GM23248 (cell line): ENCODE results near the gene CELSR1.

ENCODE experiments used
- EZH2 ChIP-seq: fragments of 200-600 bp; sonication (generic); IDR thresholded peaks from 2 replicates; pipeline ENCODE4 v1.6.1; 2018; ENCODE audit warnings: antibody characterized with exemption, mild to moderate bottlenecking; ENCODE audit not compliant: insufficient read depth, poor library complexity, severe bottlenecking
- EZH2phosphoT487 ChIP-seq: fragments of 200-600 bp; sonication (generic); IDR thresholded peaks from 2 replicates; pipeline ENCODE4 v1.6.1; 2018; ENCODE audit warnings: antibody characterized with exemption, moderate library complexity, mild to moderate bottlenecking, low read depth; ENCODE audit not compliant: insufficient read depth

DNA sequence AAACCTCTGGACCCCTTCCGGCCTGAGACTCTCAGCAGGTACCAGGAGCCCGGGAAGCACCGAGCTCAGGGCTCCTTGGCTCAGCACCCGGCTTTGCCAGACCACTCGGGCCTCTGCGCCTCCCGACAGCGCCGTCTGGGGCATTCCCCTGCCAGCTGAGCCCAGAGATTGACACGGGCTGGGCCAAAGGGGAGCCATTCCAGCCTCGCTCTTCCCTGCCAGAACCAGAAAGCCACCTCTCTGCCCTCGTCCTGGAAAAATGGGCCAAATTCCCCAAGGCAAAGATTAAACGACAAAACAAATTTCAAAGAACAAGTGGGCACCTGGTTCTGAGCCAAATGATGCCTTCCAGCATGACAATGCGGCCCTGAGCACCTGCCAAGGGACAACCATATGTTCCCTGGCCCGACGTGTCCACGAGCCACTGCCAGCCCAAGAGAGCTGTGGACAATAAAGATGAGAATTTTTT is 59.3 kb downstream of the CELSR1 start:
- TF ChIP-seq EZH2phosphoT487 (no peak), EZH2 (no peak)
